A673 (cell line): ENCODE data around the gene SPTLC2. TPM values are rescaled to one million over a fixed set of nuclear protein-coding genes. Genes with fewer than 3 reads are reported as not detected.

ENCODE experiments used
- BruUV-seq: library from RNA; stranded (reverse); fragments of 400-500 nt; replicated peaks from 2 replicates; lab custom pipeline; 2021; lab: Mats Ljungman, UMichigan
- CTCF ChIA-PET: fragments of 300-600 bp; sonication (Branson Sonifier 250); formaldehyde crosslinking; loops from one replicate; lab custom pipeline; 2022; ENCODE audit warnings: antibody characterized with exemption; lab: Charles Lee
- POLR2A ChIA-PET: fragments of 300-600 bp; sonication (Branson Sonifier 250); formaldehyde crosslinking; loops from one replicate; lab custom pipeline; 2022; ENCODE audit warnings: antibody characterized with exemption; ENCODE audit not compliant: low non-redundant PET; lab: Charles Lee
- DNase-seq: peaks from one replicate; pipeline ENCODE4 v3.0.0-alpha.2; 2015; ENCODE audit warnings: low spot score
- H3K27ac ChIP-seq: fragments of 200-600 bp; sonication (generic); 2 replicates; pipeline ENCODE4 v1.5.1; 2016; ENCODE audit warnings: mixed run types, low read depth, mild to moderate bottlenecking, mixed read lengths, antibody characterized with exemption, low read length; ENCODE audit not compliant: poor library complexity, severe bottlenecking
- H3K27me3 ChIP-seq: fragments of 200-600 bp; sonication (generic); replicated peaks from 2 replicates; pipeline ENCODE4 v1.6.1; 2017; ENCODE audit warnings: mixed run types, low read depth, mild to moderate bottlenecking, mixed read lengths, antibody characterized with exemption, low read length; ENCODE audit not compliant: insufficient read depth, poor library complexity
- H3K36me3 ChIP-seq: fragments of 200-600 bp; sonication (generic); 2 replicates; pipeline ENCODE4 v1.6.1; 2016; ENCODE audit warnings: mixed run types, mild to moderate bottlenecking, mixed read lengths, antibody characterized with exemption, low read length; ENCODE audit not compliant: insufficient read depth, poor library complexity, severe bottlenecking
- H3K4me1 ChIP-seq: fragments of 200-600 bp; sonication (generic); 2 replicates; pipeline ENCODE4 v1.6.1; 2017; ENCODE audit warnings: mixed run types, mild to moderate bottlenecking, mixed read lengths, antibody characterized with exemption, low read length; ENCODE audit not compliant: insufficient read depth, poor library complexity, severe bottlenecking
- H3K4me3 ChIP-seq: fragments of 200-600 bp; sonication (generic); 2 replicates; pipeline ENCODE4 v1.5.1; 2016; ENCODE audit warnings: low read depth, mixed run types, mild to moderate bottlenecking, mixed read lengths, low read length; ENCODE audit not compliant: poor library complexity, severe bottlenecking
- H3K9me3 ChIP-seq: fragments of 200-600 bp; sonication (generic); 2 replicates; pipeline ENCODE4 v1.6.1; 2016; ENCODE audit warnings: mixed run types, low read depth, mild to moderate bottlenecking, mixed read lengths, antibody characterized with exemption, low read length; ENCODE audit not compliant: poor library complexity, severe bottlenecking
- CTCF ChIP-seq: fragments of 300-800, 200-600 bp; sonication (generic); conservative IDR thresholded peaks from 2 replicates; pipeline ENCODE4 v1.5.1; 2017; ENCODE audit warnings: low read depth, mild to moderate bottlenecking, antibody characterized with exemption, low read length, moderate library complexity, mixed read lengths
- EZH2 ChIP-seq: fragments of 200-600 bp; sonication (generic); IDR thresholded peaks from 2 replicates; pipeline ENCODE4 v1.6.1; 2017; ENCODE audit warnings: borderline replicate concordance, low read depth, mild to moderate bottlenecking, mixed read lengths, antibody characterized with exemption, low read length; ENCODE audit not compliant: poor library complexity, severe bottlenecking
- intact Hi-C: fragments of 100-400 bp; cut with micrococcal nuclease; formaldehyde crosslinking; loops from one replicate; pipeline ENCODE4 v1.10.0; 2022; ENCODE audit not compliant: unreplicated experiment
- total RNA-seq: library from RNA; stranded (reverse); gene quantifications from 2 replicates; pipeline ENCODE4 v1.2.3, GENCODE V29; 2021

The SPTLC2 gene
- total RNA-seq, 1 experiment from 2014 or later, result 17.3 TPM

- intact Hi-C loops, result no loop called here
- BruUV-seq, result no TSS peak
- no peaks in the 10 kb centered on the region for H3K27me3 ChIP-seq
- no peak overlapping the region for H3K27ac ChIP-seq
- CTCF ChIA-PET, result no interaction called here
- H3K4me1 ChIP-seq, result no peaks in the 10 kb centered on the region
- H3K9me3 ChIP-seq, result no peaks in the 10 kb centered on the region
- peaks cover 68% of the 10 kb centered on the region for H3K36me3 ChIP-seq
- POLR2A ChIA-PET, result interaction anchor here (0.6 to 0.9 kb wide), 3 partner anchors 45 to 91 kb away, joined by 4 to 8 read pairs (median 8); partner anchors contain the start of gene TMED8
- no peak for DNase-seq
- TF ChIP-seq CTCF (no peak), EZH2 (no peak)
- H3K4me3 ChIP-seq, result no peak overlapping the region
These were observed 148.6 kb downstream of the SPTLC2 start for GRCh38 chr14:77467801-77468200.

- peak overlapping the region; percentile 88 for H3K4me3 ChIP-seq
- BruUV-seq, result no TSS peak
- H3K27ac ChIP-seq, result peak overlapping the region; percentile 95
- no peaks in the 10 kb centered on the region for H3K9me3 ChIP-seq
- H3K36me3 ChIP-seq, result peaks cover 47% of the 10 kb centered on the region
- peaks cover 14% of the 10 kb centered on the region for H3K4me1 ChIP-seq
- DNase-seq, result peak; percentile 87
- no peak for TF ChIP-seq EZH2
- peak; percentile 91 for TF ChIP-seq CTCF
- intact Hi-C loops, result loop anchor here (2.0 kb wide), 3 partner anchors 92 to 306 kb away; partner anchors contain the start of genes ALKBH1 and SLIRP
- H3K27me3 ChIP-seq, result no peaks in the 10 kb centered on the region
- CTCF ChIA-PET, result interaction anchor here (0.6 to 1.4 kb wide), 4 partner anchors 12 to 92 kb away, joined by 3 to 10 read pairs (median 6); no protein-coding TSS in a partner anchor
- POLR2A ChIA-PET, result interaction anchor here (0.7 kb wide), 1 partner anchor 143 kb away, joined by 9 read pairs; no protein-coding TSS in a partner anchor
These were observed 157.2 kb downstream of the SPTLC2 start for GRCh38 chr14:77459072-77459723.

GRCh38 chr14:77458249-77458950 lies 158.0 kb downstream of the SPTLC2 start:
- TSS peak; percentile 58 for BruUV-seq
- Histone ChIP-seq H3K9me3 (no peaks in the 10 kb centered on the region), H3K27me3 (no peaks in the 10 kb centered on the region), H3K4me3 (peak overlapping the region; percentile 88), H3K36me3 (peaks cover 39% of the 10 kb centered on the region), H3K27ac (peak overlapping the region; percentile 95), H3K4me1 (peaks cover 14% of the 10 kb centered on the region)
- ChIA-PET CTCF (interaction anchor here (0.5 to 1.4 kb wide), 5 partner anchors 11 to 137 kb away, joined by 3 to 10 read pairs (median 5); partner anchors contain the start of genes GSTZ1 and POMT2), POLR2A (interaction anchor here (0.7 kb wide), 1 partner anchor 142 kb away, joined by 9 read pairs; no protein-coding TSS in a partner anchor)
- peak; percentile 26 for DNase-seq
- intact Hi-C loops, result loop anchor here (2.0 kb wide), 3 partner anchors 92 to 306 kb away; partner anchors contain the start of genes ALKBH1 and SLIRP
- TF ChIP-seq CTCF (no peak), EZH2 (no peak)
